ENCODE data around the gene SLC66A2.

Gene SLC66A2

GRCh38 chr18:79970419-79971133 is 19.1 kb upstream of the SLC66A2 start:
- DNase-seq, result no peak

- DNase-seq, result no peak
Measured at GRCh38 chr18:79965119-79965902, 13.9 kb upstream of the SLC66A2 start.

- peak; percentile 15 for DNase-seq
Measured at GRCh38 chr18:79964330-79965118, 13.1 kb upstream of the SLC66A2 start, which contains the start of gene HSBP1L1. TSS of gene HSBP1L1 (plus strand) at chr18:79964643. CDS start at chr18:79964736, 93 bp downstream.

- no peak for DNase-seq
Measured at GRCh38 chr18:79963658-79964329, 12.3 kb upstream of the SLC66A2 start.

- no peak for DNase-seq
Measured at GRCh38 chr18:79962835-79963657, 11.6 kb upstream of the SLC66A2 start.

- DNase-seq, result no peak
Measured at GRCh38 chr18:79962311-79962710, 10.9 kb upstream of the SLC66A2 start.

- no peak for DNase-seq
Measured at GRCh38 chr18:79961527-79962291, 10.3 kb upstream of the SLC66A2 start.

- DNase-seq, result no peak
Measured at GRCh38 chr18:79960921-79961526, 9.6 kb upstream of the SLC66A2 start.

- DNase-seq, result peak; percentile 5
Measured at GRCh38 chr18:79960161-79960801, 8.8 kb upstream of the SLC66A2 start.

- no peak for DNase-seq
Measured at GRCh38 chr18:79958981-79959380, 7.5 kb upstream of the SLC66A2 start.

- no peak for DNase-seq
Measured at GRCh38 chr18:79956276-79956675, 4.8 kb upstream of the SLC66A2 start.

- DNase-seq, result no peak
Measured at GRCh38 chr18:79955302-79956075, 4.0 kb upstream of the SLC66A2 start.

- no peak for DNase-seq
Measured at GRCh38 chr18:79954791-79955190, 3.3 kb upstream of the SLC66A2 start.

- no peak for DNase-seq
Measured at GRCh38 chr18:79953971-79954651, 2.7 kb upstream of the SLC66A2 start.

GRCh38 chr18:79952996-79953559 is 1.6 kb upstream of the SLC66A2 start:
- DNase-seq, result no peak

GRCh38 chr18:79952456-79952995 is 1.1 kb upstream of the SLC66A2 start:
- DNase-seq, result no peak

- DNase-seq, result no peak
Measured at GRCh38 chr18:79950515-79951341, 725 bp downstream of the SLC66A2 start.

Measured in NCI-H774 (cell line).